ENCODE results near the gene RPS3. TPM values are rescaled to one million over a fixed set of nuclear protein-coding genes. Genes with fewer than 3 reads are reported as not detected.

The RPS3 gene
- total RNA-seq, 4 donors from 2014 or later = 1,012 to 1,395 (median 1,115) TPM

DNA sequence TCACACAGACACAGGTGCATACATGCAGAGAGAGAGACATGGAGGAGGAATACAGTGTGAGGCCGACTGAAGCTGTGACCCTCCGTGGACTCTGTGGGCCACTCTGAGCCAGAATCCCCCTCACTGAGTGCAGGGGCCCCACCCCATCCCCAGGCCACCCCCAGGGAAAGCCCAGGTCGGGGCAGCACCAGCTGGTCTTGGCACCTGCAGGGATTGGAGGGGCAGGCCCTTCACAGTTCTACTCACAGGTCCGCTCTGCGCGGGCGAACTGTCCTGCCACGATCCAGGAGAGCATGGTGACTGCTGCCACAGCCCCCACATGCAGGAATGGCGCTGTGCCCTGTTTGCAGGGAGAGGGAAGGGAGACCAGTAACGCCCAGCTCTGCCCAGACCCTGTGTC lies 50.0 kb downstream of the RPS3 start:
- Histone ChIP-seq H3K27ac (no peak overlapping the region), H3K4me1 (peaks cover 0 to 13% (median 3%) of the 10 kb centered on the region in 4 donors), H3K9me3 (no peaks in the 10 kb centered on the region), H3K27me3 (no peaks in the 10 kb centered on the region), H3K4me3 (no peak overlapping the region), H3K36me3 (peaks cover 0 to 15% (median 0%) of the 10 kb centered on the region in 3 donors)
- DNase-seq (ENCODE audit: low spot score in 2 of 2) = no peak
- WGBS, 2 donors = 81 to 100% methylated on average over 2 to 8 of the region's 10 CpGs
- TF ChIP-seq, protein P1, sequence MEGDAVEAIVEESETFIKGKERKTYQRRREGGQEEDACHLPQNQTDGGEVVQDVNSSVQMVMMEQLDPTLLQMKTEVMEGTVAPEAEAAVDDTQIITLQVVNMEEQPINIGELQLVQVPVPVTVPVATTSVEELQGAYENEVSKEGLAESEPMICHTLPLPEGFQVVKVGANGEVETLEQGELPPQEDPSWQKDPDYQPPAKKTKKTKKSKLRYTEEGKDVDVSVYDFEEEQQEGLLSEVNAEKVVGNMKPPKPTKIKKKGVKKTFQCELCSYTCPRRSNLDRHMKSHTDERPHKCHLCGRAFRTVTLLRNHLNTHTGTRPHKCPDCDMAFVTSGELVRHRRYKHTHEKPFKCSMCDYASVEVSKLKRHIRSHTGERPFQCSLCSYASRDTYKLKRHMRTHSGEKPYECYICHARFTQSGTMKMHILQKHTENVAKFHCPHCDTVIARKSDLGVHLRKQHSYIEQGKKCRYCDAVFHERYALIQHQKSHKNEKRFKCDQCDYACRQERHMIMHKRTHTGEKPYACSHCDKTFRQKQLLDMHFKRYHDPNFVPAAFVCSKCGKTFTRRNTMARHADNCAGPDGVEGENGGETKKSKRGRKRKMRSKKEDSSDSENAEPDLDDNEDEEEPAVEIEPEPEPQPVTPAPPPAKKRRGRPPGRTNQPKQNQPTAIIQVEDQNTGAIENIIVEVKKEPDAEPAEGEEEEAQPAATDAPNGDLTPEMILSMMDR (IDR thresholded peaks at IDR 0.05) = no peak
- no peak for TF ChIP-seq POLR2A (IDR thresholded peaks at IDR 0.05)
- TF ChIP-seq EP300 (IDR thresholded peaks at IDR 0.05) = no peak

DNA sequence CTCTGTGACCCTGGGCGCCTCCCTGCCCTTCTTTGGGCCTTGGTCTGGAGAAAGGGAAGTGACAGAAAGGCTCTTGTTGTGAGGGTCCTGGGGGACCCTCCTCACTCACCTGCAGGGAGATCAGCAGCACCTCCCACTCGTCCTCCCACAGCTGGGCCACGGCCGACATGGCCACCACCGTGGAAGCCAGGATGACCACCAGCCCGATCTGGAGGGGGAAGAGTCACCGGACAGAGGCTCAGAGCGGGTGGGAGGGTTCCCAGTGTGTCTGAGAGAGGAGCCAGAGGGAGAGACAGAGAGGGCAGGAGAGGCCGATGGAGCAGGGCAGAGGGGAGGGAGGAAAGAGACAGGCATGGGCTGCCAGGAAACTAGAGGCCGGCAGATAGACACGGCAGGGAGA lies 50.5 kb downstream of the RPS3 start:
- H3K27ac ChIP-seq = no peak overlapping the region
- peaks cover 0 to 18% (median 7%) of the 10 kb centered on the region in 4 donors for H3K4me1 ChIP-seq
- DNase-seq (ENCODE audit: low spot score in 2 of 2) = no peak
- WGBS, 2 donors = 84 to 85% methylated on average over 11 of the region's 11 CpGs
- no peaks in the 10 kb centered on the region for H3K27me3 ChIP-seq
- TF ChIP-seq EP300 (IDR thresholded peaks at IDR 0.05) (no peak), POLR2A (IDR thresholded peaks at IDR 0.05) (no peak)
- TF ChIP-seq, protein P1 (IDR thresholded peaks at IDR 0.05) = no peak
- no peak overlapping the region for H3K4me3 ChIP-seq
- H3K36me3 ChIP-seq = peaks cover 0 to 15% (median 0%) of the 10 kb centered on the region in 3 donors
- H3K9me3 ChIP-seq = no peaks in the 10 kb centered on the region

DNA sequence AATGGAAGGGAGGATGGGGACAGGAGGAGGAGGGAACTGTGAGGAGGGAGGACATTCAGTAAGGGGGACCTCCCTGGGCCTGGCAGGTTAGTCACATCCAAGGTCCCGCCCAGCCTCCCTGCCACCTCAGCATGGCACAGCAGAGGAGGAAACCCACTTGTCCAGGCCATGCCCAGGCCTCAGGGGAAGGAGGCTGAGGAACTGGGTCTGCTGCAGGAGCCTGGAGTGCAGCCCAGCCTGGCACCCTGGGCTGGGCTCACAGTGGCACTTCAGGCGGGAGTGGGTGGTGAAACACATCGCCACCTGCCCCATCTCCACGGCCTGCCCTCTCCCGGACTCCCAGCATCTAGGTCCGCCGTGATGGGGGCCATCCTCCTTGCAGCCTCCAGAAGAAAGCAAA lies 50.9 kb downstream of the RPS3 start:
- TF ChIP-seq EP300 (IDR thresholded peaks at IDR 0.05) (no peak), POLR2A (IDR thresholded peaks at IDR 0.05) (no peak)
- TF ChIP-seq, protein P1 (IDR thresholded peaks at IDR 0.05) = no peak
- H3K4me1 ChIP-seq = peaks cover 0 to 23% (median 9%) of the 10 kb centered on the region in 4 donors
- no peak for DNase-seq (ENCODE audit: low spot score in 2 of 2)
- no peak overlapping the region for H3K27ac ChIP-seq
- no peak overlapping the region for H3K4me3 ChIP-seq
- no peaks in the 10 kb centered on the region for H3K27me3 ChIP-seq
- 87 to 94% methylated on average over 2 to 7 of the region's 7 CpGs for WGBS, 2 donors
- H3K9me3 ChIP-seq = no peaks in the 10 kb centered on the region
- peaks cover 0 to 15% (median 0%) of the 10 kb centered on the region in 3 donors for H3K36me3 ChIP-seq

DNA sequence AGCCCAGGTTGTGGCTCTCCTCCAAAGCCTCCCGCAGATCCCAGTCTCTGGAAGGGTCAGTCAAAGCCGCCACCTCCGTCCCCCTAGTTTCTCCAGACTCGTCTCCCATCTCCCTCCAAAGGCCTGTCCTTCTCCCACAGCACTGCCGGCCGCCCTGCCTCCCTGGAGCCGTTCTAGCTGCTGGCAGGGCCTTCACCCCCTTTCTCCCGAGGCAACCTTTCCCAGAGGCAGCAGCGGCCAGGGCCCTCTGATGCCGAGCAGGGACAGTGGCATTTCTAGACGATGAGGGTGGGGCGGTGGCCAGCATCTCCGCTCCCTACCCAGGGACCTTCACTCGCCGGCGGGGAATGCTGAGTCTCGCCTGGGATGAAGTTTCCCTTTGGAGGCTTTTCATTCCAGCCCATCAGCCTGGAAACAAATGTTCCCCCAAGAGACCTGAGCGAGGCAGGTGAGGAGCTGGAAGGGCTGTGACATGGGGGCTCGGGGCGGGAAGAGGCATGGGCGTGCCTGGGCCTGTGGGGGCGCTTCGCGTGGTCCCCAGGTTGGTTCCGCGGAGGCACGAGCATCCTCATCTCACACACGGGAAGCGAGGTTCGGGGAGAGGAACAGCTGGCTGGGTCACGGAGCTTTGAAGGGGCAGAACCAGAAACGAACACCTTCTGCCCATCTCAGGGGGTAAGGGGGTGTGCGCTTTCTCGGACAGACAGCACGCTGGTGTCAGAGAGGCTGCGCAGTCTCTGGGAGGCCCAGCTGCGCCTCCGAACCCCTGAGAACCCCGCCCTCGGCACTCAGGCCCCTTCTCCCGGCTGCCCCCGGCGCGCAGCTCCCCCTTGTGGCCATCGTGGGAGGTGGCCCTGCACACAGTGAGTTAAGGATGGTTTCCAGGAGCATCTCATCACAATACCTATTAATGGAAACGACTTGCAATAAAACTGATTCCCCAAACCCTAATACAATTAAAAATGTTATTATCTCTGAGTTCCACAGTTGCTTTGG lies 51.8 kb downstream of the RPS3 start:
- no peaks in the 10 kb centered on the region for H3K9me3 ChIP-seq
- DNase-seq (ENCODE audit: low spot score in 2 of 2) = no peak
- TF ChIP-seq, protein P1 (IDR thresholded peaks at IDR 0.05) = peak in 3 of 5 experiments; percentile 14 to 37 (median 31)
- no peak for TF ChIP-seq EP300 (IDR thresholded peaks at IDR 0.05)
- no peak overlapping the region for H3K4me3 ChIP-seq
- H3K4me1 ChIP-seq = peaks cover 0 to 29% (median 10%) of the 10 kb centered on the region in 4 donors
- H3K36me3 ChIP-seq = peaks cover 0 to 15% (median 0%) of the 10 kb centered on the region in 3 donors
- WGBS, 2 donors = 68 to 77% methylated on average over 45 of the region's 46 CpGs
- H3K27me3 ChIP-seq = no peaks in the 10 kb centered on the region
- no peak overlapping the region for H3K27ac ChIP-seq
